Prostate gland (tissue), 2 donors: Measurements from ENCODE around the gene TBX18.

Experiments used
- POLR2A ChIP-seq: fragments of 450-650 bp; IDR thresholded peaks from one replicate; pipeline ENCODE4 v1.6.1; 2016; ENCODE audit warnings: antibody characterized with exemption, mild to moderate bottlenecking
- POLR2AphosphoS5 ChIP-seq: sonication (generic); formaldehyde crosslinking; IDR thresholded peaks from one replicate; pipeline ENCODE4 v1.6.1; 2017; ENCODE audit warnings: antibody characterized with exemption
- TF ChIP-seq, protein P1 (sequence below), 4 experiments: fragments of 200-600 bp in 2 of 4; fragments of 450-650 bp in 2 of 4; sonication (generic) in 2 of 4; IDR thresholded peaks; 1 replicate in 3 of 4; 2 replicates in 1 of 4; pipeline ENCODE4 v1.5.1; 2016 to 2019; ENCODE audit warnings: antibody characterized with exemption in 4 of 4, mild to moderate bottlenecking in 2 of 4, moderate library complexity in 2 of 4

DNA sequence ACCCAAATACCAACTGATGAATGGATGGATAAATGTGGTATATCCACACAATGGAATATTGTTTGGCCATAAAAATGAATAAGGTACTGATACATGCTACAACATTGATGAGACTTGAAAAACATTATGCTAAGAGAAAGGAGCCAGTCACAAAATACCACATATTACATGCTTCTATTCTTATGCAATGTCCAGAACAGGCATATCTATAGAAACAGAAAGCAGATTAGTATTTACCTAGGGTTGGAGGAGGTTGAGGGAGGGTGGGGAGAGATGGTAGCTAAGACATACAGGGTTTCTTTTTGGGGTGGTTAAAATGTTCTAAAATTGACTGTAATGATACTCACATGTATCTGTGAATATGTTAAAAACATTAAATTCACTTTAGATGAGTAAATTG, 24.8 kb upstream of the TBX18 start:
- TF ChIP-seq, protein P1, sequence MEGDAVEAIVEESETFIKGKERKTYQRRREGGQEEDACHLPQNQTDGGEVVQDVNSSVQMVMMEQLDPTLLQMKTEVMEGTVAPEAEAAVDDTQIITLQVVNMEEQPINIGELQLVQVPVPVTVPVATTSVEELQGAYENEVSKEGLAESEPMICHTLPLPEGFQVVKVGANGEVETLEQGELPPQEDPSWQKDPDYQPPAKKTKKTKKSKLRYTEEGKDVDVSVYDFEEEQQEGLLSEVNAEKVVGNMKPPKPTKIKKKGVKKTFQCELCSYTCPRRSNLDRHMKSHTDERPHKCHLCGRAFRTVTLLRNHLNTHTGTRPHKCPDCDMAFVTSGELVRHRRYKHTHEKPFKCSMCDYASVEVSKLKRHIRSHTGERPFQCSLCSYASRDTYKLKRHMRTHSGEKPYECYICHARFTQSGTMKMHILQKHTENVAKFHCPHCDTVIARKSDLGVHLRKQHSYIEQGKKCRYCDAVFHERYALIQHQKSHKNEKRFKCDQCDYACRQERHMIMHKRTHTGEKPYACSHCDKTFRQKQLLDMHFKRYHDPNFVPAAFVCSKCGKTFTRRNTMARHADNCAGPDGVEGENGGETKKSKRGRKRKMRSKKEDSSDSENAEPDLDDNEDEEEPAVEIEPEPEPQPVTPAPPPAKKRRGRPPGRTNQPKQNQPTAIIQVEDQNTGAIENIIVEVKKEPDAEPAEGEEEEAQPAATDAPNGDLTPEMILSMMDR (IDR thresholded peaks at IDR 0.05) = no peak
- TF ChIP-seq POLR2A = no peak
- no peak for TF ChIP-seq POLR2AphosphoS5
